HepG2 (cell line): ENCODE data around the gene ZNF865. TPM values are rescaled to one million over a fixed set of nuclear protein-coding genes. Genes with fewer than 3 reads are reported as not detected.

Source experiments
- CREB3 ChIP-seq: sonication (generic); formaldehyde crosslinking; IDR thresholded peaks from 2 replicates; pipeline ENCODE4 v1.5.0; 2020; ENCODE audit warnings: missing genetic modification reagents
- HMGXB4 ChIP-seq, 2 experiments: sonication (generic) in 1 of 2; formaldehyde crosslinking in 1 of 2; IDR thresholded peaks; 2 replicates each; pipeline versions ENCODE4 v1.4.0 to v1.6.1; 2018 to 2020; ENCODE audit warnings: missing genetic modification reagents in 2 of 2, borderline replicate concordance in 1 of 2, low read depth in 1 of 2, mild to moderate bottlenecking in 1 of 2, missing biosample characterization in 1 of 2
- IRX3 ChIP-seq: sonication (generic); formaldehyde crosslinking; IDR thresholded peaks from 2 replicates; pipeline ENCODE4 v1.8.1; 2023; ENCODE audit warnings: mild to moderate bottlenecking, low read depth, missing genetic modification reagents, borderline replicate concordance
- KLF9 ChIP-seq: IDR thresholded peaks from 2 replicates; pipeline ENCODE4 v1.6.1; 2016; ENCODE audit warnings: low read depth
- MYNN ChIP-seq: sonication (generic); formaldehyde crosslinking; IDR thresholded peaks from 2 replicates; pipeline ENCODE4 v1.4.0; 2020; ENCODE audit warnings: mild to moderate bottlenecking, low read depth, missing genetic modification reagents
- PAXIP1 ChIP-seq: sonication (generic); formaldehyde crosslinking; conservative IDR thresholded peaks from 2 replicates; pipeline ENCODE4 v1.4.0; 2020; ENCODE audit warnings: mild to moderate bottlenecking, missing genetic modification reagents, moderate library complexity
- POLR2A ChIP-seq, 2 experiments: IDR thresholded peaks; 2 replicates each; pipeline ENCODE4 v1.6.1; 2011; ENCODE audit warnings: low read depth in 2 of 2, low read length in 2 of 2, mild to moderate bottlenecking in 1 of 2, moderate library complexity in 1 of 2; ENCODE audit not compliant: insufficient read depth in 1 of 2
- RARA ChIP-seq: IDR thresholded peaks from 2 replicates; pipeline ENCODE4 v1.6.1; 2016; ENCODE audit warnings: missing genetic modification reagents, missing compliant biosample characterization
- SAP130 ChIP-seq: IDR thresholded peaks from 2 replicates; pipeline ENCODE4 v1.6.1; 2016; ENCODE audit warnings: low read depth
- SOX6 ChIP-seq, 2 experiments: fragments of 450-650 bp in 1 of 2; sonication (generic) in 1 of 2; formaldehyde crosslinking in 1 of 2; IDR thresholded peaks; 2 replicates each; pipeline versions ENCODE4 v1.4.0 to v1.6.1; 2017 to 2020; ENCODE audit warnings: antibody characterized with exemption in 1 of 2, mild to moderate bottlenecking in 1 of 2, missing genetic modification reagents in 1 of 2
- TBX3 ChIP-seq: fragments of 450-650 bp; IDR thresholded peaks from 2 replicates; pipeline ENCODE4 v1.6.1; 2017; ENCODE audit warnings: antibody characterized with exemption, mild to moderate bottlenecking, inconsistent platforms, borderline replicate concordance
- TCF12 ChIP-seq, 2 experiments: fragments of 450-650 bp in 1 of 2; sonication (generic) in 1 of 2; formaldehyde crosslinking in 1 of 2; IDR thresholded peaks; 2 replicates each; pipeline versions ENCODE4 v1.6.1 to v1.8.0; 2017 to 2022; ENCODE audit warnings: antibody characterized with exemption in 1 of 2, mild to moderate bottlenecking in 1 of 2, missing genetic modification reagents in 1 of 2, moderate library complexity in 1 of 2
- THAP11 ChIP-seq: IDR thresholded peaks from 2 replicates; pipeline ENCODE4 v1.6.1; 2016; ENCODE audit warnings: missing biosample characterization, missing genetic modification reagents
- TRIM22 ChIP-seq: fragments of 450-650 bp; IDR thresholded peaks from 2 replicates; pipeline ENCODE4 v1.6.1; 2017
- ZFAT ChIP-seq: sonication (generic); formaldehyde crosslinking; conservative IDR thresholded peaks from 2 replicates; pipeline ENCODE4 v1.8.1; 2023; ENCODE audit warnings: missing genetic modification reagents, inconsistent platforms
- ZNF644 ChIP-seq: IDR thresholded peaks from 2 replicates; pipeline ENCODE4 v1.6.1; 2016; ENCODE audit warnings: low read depth
- ZNF660 ChIP-seq: sonication (generic); formaldehyde crosslinking; IDR thresholded peaks from 2 replicates; pipeline ENCODE4 v1.5.1; 2020; ENCODE audit warnings: mild to moderate bottlenecking, low read depth, missing genetic modification reagents, borderline replicate concordance
- ZSCAN12 ChIP-seq: sonication (generic); formaldehyde crosslinking; IDR thresholded peaks from 2 replicates; pipeline ENCODE4 v1.9.0; 2021; ENCODE audit warnings: mild to moderate bottlenecking, missing genetic modification reagents
- polyA plus RNA-seq, 8 experiments: library from polyadenylated mRNA; depleted of rRNA in 3 of 8; stranded (reverse) in 7 of 8; unstranded in 1 of 8; fragments of >200 nt; fragmentation: Illumina TruSeq in 4 of 8; extraction: Trizol in 4 of 8; gene quantifications; 2 replicates each; pipeline versions ENCODE4 v1.2.1 to v1.2.3, GENCODE V29; 2011 to 2016; ENCODE audit warnings: low read depth in 4 of 8, missing spikeins in 1 of 8, mixed read lengths in 1 of 8; ENCODE audit not compliant: insufficient read depth in 1 of 8
- total RNA-seq, 5 experiments: library from RNA; depleted of rRNA; stranded (reverse); fragments of >200 nt; fragmentation: Illumina TruSeq; extraction: Trizol; gene quantifications; 2 replicates each; pipeline ENCODE4 v1.2.3, GENCODE V29; 2016; ENCODE audit warnings: low read depth in 1 of 5

Gene ZNF865
- total and polyA plus RNA-seq, 2 of the 13 experiments (the other 11 are each of a cell fraction or from before 2014, with no cell fraction given) = 0.93 to 1.0 TPM

- TF ChIP-seq IRX3 (CRISPR knock-in tag) (no peak), CREB3 (CRISPR knock-in tag) (no peak), PAXIP1 (CRISPR knock-in tag) (peak; percentile 21; the same call in 1 of the 2 replicates), HMGXB4 (CRISPR knock-in tag; IDR thresholded peaks at IDR 0.05; ENCODE audit: borderline replicate concordance in 1 of 2, low read depth in 1 of 2) (peak; percentile 96 to 98), TRIM22 (no peak), MYNN (CRISPR knock-in tag) (no peak), ZFAT (CRISPR knock-in tag) (no peak), SOX6 (IDR thresholded peaks at IDR 0.05) (no peak), SOX6 (CRISPR knock-in tag; IDR thresholded peaks at IDR 0.05) (peak; percentile 49; the same call in 1 of the 2 replicates), RARA (peak; percentile 48), SAP130 (CRISPR knock-in tag) (peak; percentile 89), TBX3 (peak; percentile 24; the same call in 1 of the 2 replicates), ZNF644 (CRISPR knock-in tag) (no peak), ZSCAN12 (CRISPR knock-in tag) (no peak), KLF9 (no peak), TCF12 (IDR thresholded peaks at IDR 0.05) (no peak), TCF12 (CRISPR knock-in tag; IDR thresholded peaks at IDR 0.05) (no peak), POLR2A (IDR thresholded peaks at IDR 0.05; ENCODE audit: insufficient read depth in 1 of 2, low read depth in 2 of 2, low read length in 2 of 2) (peak; percentile 54 to 80; a peak in 3 of 4 replicates), ZNF660 (CRISPR knock-in tag) (no peak), THAP11 (CRISPR knock-in tag) (peak; percentile 91)
Measured at GRCh38 chr19:55653651-55654322, 48.3 kb downstream of the ZNF865 start (continued).
